Measurements from ENCODE around the gene CLRN1.

The CLRN1 gene

DNA sequence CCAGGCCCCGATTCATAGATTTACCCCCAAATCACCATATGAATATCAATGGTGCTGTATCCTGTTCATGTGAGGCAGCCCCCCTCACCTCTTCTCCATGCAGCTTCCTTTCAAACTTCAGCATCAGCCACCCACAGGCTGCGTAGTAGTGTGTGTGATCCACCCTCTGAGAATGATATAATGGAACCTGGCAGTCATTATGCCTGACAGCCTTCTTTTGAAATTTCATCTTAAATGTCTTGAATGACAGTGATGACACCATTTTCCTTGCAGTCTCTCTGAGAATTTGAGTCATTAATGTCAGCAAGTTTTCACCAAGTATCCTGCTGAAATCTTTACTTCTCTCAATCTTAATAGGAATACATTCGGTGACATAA is 3.5 kb upstream of the CLRN1 start:
- DNase-seq (ENCODE audit: low read depth): no peak

DNA sequence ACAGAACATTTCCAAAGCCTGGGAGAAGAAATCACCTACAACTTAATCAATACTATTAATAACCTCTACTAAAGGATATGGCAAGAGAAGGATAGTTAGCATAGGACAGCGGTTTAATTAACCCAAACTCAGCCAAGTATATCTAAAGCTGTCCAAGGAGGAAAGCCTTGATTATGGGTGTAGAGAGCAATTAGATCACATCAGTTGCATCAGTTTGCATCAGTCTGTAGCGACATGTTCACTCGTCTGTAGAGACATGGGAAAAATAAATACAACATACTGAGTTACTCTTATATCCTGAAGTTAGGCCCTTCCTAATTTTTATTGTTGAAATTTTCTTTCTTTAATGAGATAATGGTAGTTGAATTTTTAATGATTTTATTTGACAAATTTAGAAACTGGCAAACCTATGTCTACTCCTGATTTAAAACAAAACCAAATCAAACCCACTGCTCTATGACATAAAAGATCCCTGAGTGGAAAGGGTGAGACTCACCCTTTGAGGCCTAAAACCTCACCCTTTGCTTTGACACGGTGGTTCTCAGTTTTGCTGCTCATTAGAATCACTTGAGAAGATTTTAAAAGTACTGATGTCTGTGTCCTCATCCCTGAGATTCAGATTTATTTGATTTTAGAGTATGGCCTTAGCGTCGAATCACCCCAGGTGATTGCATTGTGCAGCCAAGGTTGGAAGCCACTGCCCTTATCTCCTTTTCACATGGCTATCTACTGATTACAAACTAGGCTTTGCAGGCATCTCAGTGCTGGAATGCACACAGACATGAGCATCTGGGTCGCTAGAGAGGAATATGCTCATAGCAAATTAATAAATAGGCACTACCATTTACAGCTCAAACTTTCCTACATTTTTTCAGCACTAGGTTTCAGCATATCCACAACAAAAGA is 2.8 kb upstream of the CLRN1 start:
- no peak for DNase-seq (ENCODE audit: low read depth)

DNA sequence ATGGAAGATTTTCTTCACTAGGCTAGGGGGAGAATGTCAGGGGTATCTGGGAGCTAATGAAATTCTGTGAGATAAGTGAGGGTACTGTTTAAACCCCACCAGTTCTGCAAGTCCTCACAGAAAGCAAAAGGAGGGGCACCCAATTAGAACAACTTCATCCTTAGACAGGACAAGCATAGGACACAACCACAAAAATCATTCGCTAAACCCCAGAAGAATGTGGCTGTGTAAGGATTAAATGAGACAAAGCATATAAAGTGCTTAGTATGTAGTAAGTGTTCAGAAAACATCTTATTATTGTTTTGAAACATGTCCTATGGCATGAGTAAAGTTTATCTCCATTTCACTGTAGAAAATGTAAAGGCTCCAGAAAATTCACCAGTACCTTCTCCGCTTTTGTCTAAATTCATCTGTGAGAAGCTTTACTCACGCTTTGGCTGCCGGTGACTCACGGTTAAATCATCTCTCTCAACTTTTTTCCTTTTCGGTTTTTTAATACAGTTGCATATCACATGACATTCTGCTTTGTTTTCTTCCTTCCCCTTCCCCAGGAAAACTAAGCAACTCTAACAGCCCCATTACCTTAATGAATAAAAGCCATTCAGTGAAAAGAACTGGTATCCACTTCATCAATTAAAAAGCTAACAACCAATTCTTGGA is 1.7 kb downstream of the CLRN1 start:
- DNase-seq (ENCODE audit: low read depth): peak; percentile 8

DNA sequence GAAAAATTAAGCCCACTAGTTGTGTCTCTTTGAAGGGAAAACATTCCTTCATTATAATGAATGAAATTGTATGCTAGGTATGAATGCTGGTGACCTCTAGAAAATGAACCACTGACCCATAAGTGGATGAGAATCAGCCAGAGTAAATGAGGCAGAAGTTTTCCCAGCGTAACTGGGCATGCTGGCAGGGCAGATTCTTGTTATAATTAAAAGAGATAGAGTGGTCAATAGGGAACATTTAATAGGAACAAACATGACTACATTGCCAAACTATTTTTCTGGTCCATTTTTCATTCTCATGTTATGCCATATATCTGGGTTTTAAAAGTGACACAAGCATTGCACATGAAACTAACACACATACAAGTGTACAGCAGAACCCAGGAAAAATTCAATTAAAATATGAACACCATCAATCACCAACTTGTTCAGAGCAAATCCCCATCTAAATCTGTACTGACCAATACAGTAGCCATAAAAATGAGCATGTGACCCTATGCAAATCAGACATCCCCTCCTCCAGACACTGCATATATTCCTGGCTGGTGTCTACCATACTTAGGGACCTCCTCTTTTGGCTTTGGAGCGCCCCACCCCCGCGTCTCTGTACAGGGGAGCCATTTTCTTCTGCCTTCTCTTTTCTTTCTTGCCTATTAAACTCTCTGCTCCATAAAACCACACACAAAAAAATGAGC is 4.0 kb downstream of the CLRN1 start:
- no peak for DNase-seq (ENCODE audit: low read depth)

DNA sequence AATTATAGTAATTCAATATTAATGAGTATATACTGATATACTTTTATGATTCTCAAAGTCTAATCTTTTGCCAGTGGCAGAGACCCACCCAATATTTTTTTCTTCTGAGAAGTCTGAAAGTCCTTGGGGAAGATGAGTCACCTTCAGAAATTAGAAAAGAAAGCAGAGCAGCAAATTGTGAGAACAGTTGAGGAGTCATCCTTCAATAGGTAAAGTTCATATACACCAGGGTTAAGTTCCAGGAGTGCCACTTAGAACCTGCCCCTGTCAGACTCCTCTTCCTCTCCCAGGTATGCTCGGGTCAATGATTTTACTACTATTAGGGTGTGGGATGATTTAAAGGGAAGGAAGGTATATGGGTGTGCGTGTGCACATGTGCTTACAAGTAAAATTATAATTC is 7.1 kb downstream of the CLRN1 start:
- DNase-seq (ENCODE audit: low read depth): no peak

DNA sequence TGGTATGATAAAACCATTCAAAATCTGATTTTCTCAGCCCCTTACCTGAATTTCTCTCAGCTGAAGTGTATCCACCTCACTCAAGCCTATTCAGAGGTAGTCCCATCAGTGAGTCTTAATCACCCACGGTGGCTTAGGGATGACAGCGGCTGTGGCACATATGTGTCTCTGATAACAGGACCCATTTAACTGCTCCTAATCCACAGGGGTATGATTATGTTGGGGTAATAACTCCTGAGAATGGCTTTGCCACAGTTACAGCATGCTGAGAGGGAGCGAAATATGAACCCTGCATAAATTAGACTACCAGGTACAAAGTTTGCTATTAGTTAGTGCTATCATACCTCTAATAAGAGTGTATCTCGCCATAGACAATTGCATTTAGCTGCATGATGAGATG is 10.6 kb downstream of the CLRN1 start:
- DNase-seq (ENCODE audit: low read depth): no peak

DNA sequence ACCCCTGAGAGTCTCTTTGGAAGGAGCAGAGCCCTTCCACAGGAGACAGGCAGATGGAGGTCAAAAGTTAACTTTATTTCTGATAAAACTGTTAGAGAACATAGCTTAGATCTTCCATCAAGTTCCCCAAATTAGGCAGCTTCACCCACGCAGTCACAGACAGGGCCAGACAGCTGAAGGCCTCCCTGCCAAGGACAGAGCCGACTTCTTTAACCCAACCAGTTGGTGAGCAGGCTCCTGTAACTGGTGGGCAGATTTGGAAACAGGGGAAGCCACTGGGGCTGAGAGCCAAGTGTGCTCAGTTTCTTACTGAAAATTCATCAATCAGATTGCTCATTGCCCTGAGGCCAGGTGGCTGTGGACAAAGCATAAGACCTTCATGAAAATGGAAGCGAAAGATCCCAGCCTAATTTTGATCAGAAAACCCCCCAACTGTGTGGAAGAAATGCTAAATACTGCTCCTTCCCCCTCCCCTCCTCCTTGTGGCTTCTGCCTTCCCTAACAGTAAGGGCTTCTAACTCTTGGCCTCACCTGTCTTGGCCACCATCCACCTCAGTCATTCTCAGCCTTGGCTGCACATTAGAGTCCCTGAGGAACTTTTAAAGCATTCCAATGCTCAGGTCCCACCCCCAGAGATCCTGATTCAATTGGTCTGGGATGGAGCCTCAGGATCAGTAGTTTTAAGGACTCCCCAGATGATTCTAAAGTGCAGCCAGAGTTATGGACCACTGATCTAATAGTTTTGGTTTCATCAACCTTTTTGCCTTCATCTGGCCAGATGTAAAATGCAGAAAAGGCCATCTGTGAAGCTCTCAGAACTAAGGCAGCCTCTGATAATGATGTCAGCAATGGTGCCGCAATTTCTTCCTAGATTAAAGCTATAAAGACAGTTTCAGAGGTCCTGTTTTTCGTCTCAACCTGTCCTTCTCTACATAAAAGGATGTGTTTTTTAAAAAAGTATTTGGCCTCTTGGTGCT is 11.5 kb downstream of the CLRN1 start:
- DNase-seq (ENCODE audit: low read depth): no peak

DNA sequence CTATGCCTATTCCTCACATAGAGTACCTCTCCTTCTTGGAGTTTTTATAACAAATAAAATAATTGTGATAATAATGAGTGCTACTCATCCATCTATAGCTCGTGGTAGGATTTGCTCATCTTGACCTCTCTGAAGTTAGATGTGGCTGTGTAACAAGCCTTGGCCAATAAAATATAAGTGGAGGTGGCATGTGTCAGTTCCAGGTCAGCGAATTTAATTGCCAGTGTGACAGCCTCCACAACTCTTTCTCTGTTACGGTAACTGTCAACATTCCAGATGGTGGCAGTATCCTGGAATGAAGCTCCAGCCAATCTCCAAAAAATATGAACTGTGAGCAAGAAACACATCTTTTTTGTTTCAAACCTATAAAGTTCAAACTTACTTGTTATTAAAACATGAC is 13.8 kb downstream of the CLRN1 start:
- DNase-seq (ENCODE audit: low read depth): no peak

DNA sequence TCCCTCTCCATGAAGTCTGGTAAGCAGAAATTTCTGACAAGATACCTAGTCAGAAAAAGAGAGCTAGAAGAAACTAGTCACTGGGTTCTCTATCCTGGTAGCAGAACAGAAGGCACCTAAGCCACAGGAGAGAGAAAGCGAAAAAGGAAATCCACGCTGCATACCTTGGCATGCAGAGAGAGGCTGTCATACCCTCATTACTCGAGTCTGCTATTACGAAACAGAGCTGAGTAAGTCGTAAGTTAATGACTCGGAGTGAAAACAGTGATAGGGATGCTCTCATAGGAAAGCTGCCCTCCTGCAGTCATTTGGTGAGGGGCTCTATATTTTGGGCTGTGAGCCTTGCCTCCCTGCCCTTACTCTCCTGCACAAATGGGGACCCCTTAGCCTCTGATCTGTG is 16.2 kb downstream of the CLRN1 start:
- DNase-seq (ENCODE audit: low read depth): peak; percentile 9

DNA sequence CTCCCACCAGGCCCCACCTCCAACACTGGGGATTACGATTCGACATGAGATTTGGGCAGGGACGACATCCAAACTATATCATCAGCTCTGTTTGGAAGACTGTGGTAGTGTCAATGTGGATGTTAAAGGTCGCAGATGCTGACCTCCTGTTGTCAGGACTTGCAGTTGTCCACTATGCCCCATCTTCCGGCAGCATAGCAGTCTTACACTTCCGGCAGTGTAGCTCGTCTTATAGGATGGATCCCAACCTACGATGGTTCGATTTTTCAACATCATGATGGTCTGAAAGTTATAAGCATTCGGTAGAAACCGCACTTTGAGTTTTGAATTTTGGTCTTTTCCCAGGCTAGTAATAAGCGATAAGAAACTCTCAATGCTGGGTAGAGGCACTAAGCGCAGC is 20.6 kb downstream of the CLRN1 start:
- no peak for DNase-seq (ENCODE audit: low read depth)

DNA sequence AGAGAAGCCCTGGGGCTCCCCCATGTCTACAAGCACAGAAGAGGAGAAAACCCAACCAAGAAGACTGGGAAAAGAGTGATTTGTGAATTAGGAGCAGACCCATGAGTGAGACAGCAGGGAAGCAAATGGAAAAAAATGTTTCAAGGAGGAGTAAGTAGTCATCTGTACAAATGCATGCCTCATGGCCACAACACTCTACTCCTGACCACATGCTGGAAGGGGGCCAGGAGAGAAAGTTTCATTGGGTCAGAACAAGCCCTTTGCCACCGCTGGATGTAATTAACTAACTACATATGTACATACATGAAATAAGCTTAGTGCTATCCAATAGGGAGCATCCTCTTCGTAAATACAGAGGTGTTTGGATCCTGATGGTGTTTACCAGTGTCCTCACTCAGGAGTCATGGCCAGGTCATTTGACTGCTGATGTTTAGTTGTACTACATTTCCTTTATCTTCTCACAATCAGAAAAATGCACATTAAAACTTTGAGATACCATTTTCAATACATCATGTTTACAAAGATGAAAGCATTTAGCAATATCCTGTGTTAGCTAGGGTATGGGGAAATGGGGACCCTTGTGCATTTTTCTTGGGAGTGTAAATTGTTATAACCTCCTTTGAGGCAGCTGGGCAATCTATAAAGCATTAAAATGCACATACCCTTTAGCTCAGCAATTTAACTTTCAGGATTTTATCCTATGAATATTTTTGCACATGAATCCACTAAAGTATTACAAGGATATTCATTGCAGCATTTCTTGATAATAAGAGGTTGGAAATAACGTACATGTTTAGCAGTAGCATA is 27.1 kb downstream of the CLRN1 start:
- DNase-seq (ENCODE audit: low read depth): peak; percentile 32

DNA sequence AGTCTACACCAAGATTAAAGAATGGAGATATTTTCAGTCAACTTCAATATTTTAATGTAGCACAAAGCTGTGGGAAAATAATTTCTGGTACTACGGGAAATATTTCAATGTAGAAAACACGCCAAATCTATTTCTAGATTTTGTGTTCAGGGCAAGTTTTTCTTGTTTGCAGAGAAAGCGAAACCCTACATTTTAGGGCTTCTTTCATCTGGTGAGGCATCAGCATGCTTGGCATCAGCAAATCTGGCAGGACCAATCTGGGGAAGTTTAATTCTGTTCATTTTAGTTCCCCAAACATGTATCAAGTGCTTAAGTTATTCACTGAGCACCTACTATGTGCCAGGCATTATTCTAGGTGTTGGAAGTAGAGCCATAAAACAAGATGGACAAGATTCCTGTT is 30.3 kb downstream of the CLRN1 start:
- no peak for DNase-seq (ENCODE audit: low read depth)

DNA sequence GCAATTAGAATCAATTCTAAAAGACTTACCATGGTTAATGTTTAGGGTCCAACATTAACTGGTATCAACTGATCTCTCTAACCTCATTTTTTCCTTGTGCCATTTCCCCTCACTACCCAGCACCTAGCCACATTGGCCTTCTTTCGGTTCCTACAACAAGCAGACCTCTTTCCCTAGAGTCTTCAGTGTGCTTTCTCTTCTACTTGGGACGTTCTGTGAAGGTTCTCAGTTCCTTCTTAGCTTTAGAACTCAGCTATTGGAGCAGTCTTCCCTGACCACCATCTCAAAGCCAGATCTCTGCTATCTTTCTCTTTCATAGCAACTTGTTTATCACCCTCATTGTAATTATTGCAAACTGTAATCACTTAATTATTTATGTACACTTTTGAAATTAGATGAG is 35.8 kb downstream of the CLRN1 start:
- no peak for DNase-seq (ENCODE audit: low read depth)

DNA sequence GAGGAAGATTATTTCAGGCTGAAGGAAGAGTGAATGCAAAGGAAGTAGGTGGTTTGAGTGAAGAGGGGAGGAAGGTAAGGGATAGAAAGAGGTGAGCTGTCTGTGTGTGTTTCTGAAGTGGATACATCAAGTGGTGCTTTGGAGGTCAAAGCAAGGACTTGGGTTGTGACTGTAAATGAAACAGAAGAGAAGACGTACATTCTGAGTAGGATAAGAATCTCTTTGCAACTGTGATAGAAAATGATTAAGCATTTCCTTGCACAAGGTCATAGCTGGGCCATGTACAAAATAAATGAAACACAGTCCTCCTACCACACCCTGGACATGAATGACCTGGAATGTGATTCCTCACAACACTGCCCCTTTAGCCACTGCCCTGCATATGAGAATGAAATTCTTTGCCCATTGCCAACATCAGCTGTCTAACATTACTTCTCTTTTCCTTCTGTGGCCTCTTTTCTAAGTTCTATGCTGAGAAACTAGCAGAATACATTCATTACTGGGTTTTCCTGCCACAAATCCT is 39.0 kb downstream of the CLRN1 start:
- no peak for DNase-seq (ENCODE audit: low read depth)

DNA sequence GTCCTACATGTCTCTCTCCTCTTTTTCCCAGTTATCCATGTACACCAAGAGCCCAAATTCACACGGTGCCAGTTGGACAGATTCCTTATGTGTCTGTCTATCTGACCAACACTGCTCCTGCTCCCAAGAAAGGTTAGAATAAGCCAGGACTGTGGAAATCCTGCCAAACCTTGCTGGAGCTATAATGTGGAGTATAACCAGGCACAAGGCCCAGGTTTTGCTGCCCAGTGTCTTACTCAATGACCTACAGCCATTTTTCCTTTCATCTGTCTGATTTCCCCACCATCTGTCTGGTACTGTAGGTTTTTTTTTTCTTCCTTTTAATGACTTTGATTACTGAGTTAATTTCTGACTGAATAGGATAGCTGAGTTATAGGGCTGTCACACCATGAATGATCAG is 40.8 kb downstream of the CLRN1 start:
- DNase-seq (ENCODE audit: low read depth): no peak

DNA sequence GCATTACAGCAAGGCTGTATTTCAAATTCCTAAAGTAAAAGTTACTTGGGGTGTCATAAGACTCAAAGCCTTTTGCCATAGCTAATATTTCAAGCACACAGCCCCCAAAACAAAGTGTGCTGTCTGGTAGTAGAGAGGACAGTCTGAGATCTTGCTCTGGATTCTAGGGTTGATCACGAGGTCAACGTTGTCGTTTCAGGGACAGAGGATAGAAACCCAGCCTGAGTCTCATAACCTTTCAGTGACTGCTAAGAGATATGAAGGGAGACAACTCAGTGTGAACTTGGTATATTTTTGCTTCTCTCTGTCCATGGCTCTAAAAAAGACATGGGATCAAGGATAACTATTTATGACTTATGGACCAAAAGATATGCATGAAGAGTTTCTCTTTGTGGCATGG is 41.7 kb downstream of the CLRN1 start:
- no peak for DNase-seq (ENCODE audit: low read depth)

DNA sequence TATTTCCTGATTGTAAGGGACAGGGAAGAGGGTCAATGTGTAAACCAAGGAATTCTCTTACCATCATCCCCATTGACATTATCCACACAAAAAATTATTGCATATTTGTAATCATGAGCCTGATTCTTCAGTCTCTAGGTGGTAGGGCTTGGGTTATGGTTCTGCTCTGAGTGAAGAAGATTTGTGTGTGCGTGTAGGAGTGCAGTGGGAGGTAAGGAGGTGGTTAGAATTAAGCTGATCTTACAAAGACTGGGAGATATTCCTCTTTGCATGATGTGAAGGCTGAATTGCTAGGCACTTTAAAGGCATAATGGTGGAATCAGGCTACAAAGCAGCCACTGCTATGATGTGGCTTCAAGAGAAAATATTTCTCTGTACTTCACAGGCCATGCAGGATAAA is 44.3 kb downstream of the CLRN1 start:
- DNase-seq (ENCODE audit: low read depth): no peak

DNA sequence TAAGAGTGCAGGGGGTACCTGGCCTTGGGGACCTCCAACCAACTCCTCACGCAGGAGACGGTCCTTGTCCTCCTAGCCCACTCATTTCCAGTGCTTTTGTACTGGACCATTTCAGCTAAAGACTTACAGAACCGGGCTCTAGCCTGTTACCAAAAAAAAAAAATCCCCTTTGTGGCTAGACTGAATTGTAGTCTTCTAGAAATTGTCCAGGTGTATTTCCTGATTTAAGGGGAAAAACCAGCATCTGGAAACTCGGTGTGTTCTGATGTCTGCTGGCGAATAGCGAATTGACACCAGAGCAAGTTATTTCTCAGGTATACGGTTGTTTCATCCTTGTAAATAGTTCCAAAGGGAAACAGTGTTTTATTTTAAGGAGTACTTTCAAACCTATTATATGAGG is 46.2 kb downstream of the CLRN1 start:
- DNase-seq (ENCODE audit: low read depth): no peak

DNA sequence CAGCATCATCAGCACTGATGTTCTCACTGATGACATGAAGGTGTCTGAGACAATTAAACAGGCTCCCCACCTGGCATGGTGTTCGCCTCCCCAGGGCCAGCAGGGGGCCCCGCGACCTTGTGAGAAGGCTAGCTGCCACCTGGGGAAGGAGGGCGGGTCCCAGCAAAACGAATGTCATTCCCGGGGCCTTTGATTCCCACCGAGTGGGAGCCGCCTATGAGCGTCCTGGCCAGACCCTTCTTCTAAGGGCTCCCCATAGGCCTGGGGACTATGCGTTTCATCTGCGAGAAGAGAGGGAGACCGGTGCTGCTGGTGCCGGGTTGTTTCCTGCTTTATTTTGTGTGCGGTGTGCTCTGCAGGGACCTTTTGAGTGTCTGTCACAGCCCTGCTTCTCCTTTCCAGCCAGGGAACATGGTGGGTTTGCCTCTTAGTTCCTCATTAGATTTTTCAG is 46.8 kb downstream of the CLRN1 start:
- DNase-seq (ENCODE audit: low read depth): no peak

DNA sequence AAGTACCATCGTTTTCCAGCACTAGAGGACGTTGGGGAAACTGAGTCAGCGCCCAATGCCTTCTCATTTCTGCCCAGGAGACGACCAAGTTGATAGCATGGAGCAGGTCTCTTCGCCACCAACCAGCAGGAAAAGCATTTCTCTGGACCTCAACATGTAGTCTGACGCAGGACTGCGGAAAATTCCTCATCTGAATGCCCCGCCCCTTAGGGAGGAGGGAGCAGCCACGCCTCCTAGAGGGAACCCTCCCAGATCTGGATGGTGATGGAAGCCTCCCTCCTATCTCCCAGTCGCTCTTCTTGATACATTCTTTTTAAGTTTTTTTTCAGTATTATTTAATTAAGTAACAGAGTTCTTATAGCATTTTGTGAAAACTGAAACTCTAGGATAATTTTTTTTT is 49.9 kb downstream of the CLRN1 start:
- DNase-seq (ENCODE audit: low read depth): no peak

DNA sequence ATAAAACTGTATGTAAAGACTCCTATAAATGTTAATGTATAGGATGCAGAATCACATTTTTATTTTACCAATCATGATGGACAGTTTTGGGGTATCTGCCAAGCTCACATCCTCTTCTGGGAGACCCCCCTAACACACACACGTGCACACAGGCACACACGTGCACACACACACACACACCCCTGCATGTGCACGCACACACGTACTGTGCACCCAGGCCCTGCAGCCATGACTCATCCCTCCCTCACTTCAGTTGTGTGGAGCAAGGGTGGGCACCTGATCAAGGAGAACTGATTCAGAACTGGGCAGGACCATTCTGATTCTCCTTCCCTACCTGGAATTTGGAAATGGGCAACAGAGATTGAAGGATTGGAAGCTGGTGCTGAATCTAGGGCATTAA is 51.3 kb downstream of the CLRN1 start:
- DNase-seq (ENCODE audit: low read depth): no peak

Data from fibroblast of gingiva (primary cell).